Activated T-helper 1 cell treated with anti-CD3 and anti-CD28 coated beads, Interleukin-12 subunit alpha, Interleukin-12 subunit beta, Interleukin-2, Interleukin-4 antibody, amounts not matched to agents 30 ng/mL and 10 ng/mL and 1 ng/mL, durations not matched to agents 14 hours and 24 hours and 36 hours (primary cell): ENCODE results near the gene MYO18A. TPM values are rescaled to one million over a fixed set of nuclear protein-coding genes. Genes with fewer than 3 reads are reported as not detected.
"Not testable (repeated sequence)": the region's sequence is repeated elsewhere in the genome, so short reads cannot be mapped to it uniquely, and the experiment has no call there.

Experiments
- DNase-seq: peaks from one replicate; pipeline ENCODE4 v3.0.0; 2021; ENCODE audit warnings: low spot score
- H3K27ac Mint-ChIP-seq: one replicate; pipeline ENCODE4 v1.8.0; 2021; ENCODE audit warnings: mild to moderate bottlenecking, mixed read lengths
- H3K27me3 Mint-ChIP-seq: one replicate; pipeline ENCODE4 v1.8.0; 2022; ENCODE audit warnings: mild to moderate bottlenecking, moderate library complexity, mixed read lengths; ENCODE audit not compliant: insufficient read depth
- H3K36me3 Mint-ChIP-seq: one replicate; pipeline ENCODE4 v1.8.0; 2021; ENCODE audit warnings: low read depth, mixed read lengths
- H3K4me1 Mint-ChIP-seq: one replicate; pipeline ENCODE4 v1.8.0; 2021; ENCODE audit warnings: low read depth, mixed read lengths
- H3K4me3 Mint-ChIP-seq: one replicate; pipeline ENCODE4 v1.8.0; 2021; ENCODE audit warnings: mild to moderate bottlenecking, moderate library complexity, mixed read lengths
- H3K9me3 Mint-ChIP-seq: one replicate; pipeline ENCODE4 v1.8.0; 2021; ENCODE audit warnings: mixed read lengths
- intact Hi-C: fragments of 100-400 bp; cut with micrococcal nuclease; formaldehyde crosslinking; loops from one replicate; pipeline ENCODE4 v1.15.1; 2024
- total RNA-seq: library from RNA; stranded (reverse); gene quantifications from 2 replicates; pipeline ENCODE4 v1.2.3, GENCODE V29; 2022

The MYO18A gene
- total RNA-seq, 1 donor from 2014 or later = 40.5 TPM

DNA sequence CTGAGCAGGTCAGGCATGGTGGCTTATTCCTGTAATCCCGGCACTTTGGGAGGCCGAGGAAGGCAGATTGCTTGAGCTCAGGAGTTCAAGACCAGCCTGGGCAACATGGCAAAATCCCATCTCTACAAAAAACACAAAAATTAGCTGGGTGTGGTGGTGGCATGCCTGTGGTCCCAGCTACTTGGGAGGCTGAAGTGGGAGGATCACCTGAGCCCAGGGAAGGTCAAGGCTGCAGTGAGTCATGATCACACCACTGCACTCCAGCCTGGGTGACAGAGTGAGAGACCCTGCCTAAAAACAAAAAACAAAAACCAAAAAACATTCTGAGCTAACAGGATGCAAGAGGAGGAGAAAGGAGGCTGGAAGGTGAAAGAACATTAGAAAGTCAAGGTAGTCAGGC, 33.0 kb downstream of the MYO18A start:
- not testable (repeated sequence) for H3K9me3 Mint-ChIP-seq, H3K36me3 Mint-ChIP-seq, DNase-seq, H3K27me3 Mint-ChIP-seq
- Mint-ChIP-seq H3K27ac (peak overlapping the region; percentile 74), H3K4me3 (peak overlapping the region; percentile 38), H3K4me1 (peaks cover 65% of the 10 kb centered on the region)
- intact Hi-C loops = loop anchor here (5.0 kb wide), 1 partner anchor 420 kb away; the partner anchor contains the start of genes ABHD15 and TP53I13

DNA sequence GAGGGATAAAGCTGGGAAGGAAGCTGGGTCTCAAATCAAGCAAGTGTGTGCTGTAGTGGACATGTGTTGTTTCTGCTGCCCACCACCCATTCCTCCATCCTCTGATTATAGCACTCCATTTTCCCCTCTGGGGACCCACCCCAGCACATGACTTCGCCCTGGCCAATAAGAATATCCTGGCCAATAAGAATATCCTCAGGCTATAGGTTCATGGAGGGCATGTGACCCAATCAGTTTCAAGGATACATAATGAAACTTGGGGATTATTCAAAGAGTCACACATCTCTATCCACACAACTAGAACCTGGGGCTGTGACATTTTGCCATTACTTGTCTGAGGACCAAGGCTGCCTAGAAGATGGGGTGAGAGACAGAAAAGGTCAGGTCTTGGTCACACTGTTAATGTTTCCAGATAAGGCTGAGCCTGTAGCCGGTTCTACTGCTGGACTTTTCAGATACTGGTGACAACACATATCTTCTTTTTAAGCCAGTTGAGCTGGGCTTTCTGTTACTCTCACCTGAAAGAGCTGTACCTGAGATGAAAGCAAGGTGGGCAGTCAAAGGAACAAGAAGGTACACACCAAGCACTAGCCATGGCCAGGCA, 33.7 kb downstream of the MYO18A start:
- Mint-ChIP-seq H3K4me1 (peaks cover 62% of the 10 kb centered on the region), H3K36me3 (peaks cover 4% of the 10 kb centered on the region), H3K27ac (peak overlapping the region; percentile 87), H3K27me3 (no peaks in the 10 kb centered on the region), H3K4me3 (peak overlapping the region; percentile 46), H3K9me3 (no peaks in the 10 kb centered on the region)
- no peak for DNase-seq
- intact Hi-C loops = loop anchor here (5.0 kb wide), 1 partner anchor 421 kb away; the partner anchor contains the start of genes ABHD15 and TP53I13

DNA sequence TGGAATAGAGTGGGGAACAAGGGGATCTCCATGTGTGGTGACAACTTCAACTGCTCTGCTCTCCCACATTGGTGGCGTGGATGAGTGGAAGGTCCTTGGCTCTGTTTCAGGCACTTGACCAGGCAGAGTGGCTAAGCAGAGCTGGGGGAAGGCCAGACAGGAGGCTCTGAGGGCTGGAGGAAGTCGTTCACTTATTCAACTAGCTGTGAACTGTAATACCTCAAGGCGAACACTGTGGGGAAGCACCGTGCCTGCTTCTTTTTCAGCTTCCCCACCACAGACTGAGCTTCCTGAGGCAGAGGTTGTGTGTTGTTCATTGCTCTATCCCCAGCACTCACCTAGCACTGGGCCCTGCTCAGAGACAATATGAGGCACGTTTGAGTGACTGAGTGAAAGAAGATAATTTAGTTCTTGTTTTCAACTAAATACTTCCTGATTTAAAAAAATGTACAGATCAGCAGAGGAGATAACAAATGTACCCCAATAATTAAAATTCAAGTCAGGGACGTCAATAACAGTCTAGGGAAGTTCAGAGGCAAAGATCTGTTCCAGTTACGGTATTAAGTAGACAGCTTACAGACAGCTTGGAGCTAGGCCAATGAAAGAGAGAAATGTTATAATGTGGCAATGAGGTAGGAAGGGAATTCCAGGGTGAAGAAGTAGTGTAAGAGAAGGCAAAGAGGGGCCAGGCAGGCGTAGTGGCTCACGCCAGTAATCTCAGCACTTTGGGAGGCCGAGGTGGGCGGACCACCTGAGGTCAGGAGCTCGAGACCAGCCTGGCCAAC, 34.7 kb downstream of the MYO18A start:
- DNase-seq = peak; percentile 59
- Mint-ChIP-seq H3K27me3 (no peaks in the 10 kb centered on the region), H3K27ac (peak overlapping the region; percentile 71), H3K9me3 (no peaks in the 10 kb centered on the region), H3K4me1 (peaks cover 71% of the 10 kb centered on the region), H3K4me3 (peak overlapping the region; percentile 15), H3K36me3 (peaks cover 4% of the 10 kb centered on the region)
- intact Hi-C loops = loop anchor here (1.0 to 5.0 kb wide), 2 partner anchors 35 to 422 kb away; partner anchors contain the start of genes ABHD15, MYO18A and TP53I13

DNA sequence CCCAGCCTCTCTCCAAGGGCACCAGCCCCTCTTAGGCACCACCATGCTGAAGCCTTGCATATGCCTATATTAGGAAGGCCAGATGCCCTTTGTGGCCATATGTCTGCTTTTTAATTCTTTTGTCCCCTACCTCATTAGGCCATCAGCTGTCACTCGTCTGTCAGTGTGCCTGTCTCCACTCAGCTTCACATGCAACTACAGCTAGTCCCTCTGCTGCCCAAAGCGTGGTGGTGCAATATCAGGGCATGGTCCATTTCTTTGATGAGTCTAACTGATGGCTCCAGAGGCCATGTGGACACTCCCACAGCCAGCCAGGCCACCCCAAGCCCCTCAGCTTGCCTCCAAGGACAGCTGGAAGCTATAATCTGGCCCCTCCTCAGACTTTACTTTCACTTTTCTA, 36.3 kb downstream of the MYO18A start:
- DNase-seq = no peak
- intact Hi-C loops = no loop called here

DNA sequence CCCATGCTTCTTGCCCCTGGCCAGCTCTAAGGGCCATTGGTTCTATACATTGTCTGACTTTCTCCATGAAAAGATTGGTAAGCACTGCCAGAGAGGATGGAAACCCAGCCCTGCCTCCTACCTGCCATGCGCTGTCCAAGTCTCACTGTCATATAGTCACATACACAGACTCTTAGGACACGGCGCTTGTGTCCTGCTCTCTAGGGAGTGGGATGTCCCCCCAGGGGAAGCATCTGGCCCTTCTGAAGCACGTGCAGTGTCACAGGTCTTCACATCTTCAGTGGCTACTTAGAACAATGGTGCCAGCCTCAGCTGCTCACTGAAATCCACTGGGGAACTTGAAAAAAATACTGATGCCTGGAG, 38.7 kb downstream of the MYO18A start:
- intact Hi-C loops = loop anchor here (1.0 to 2.0 kb wide), 2 partner anchors 14 to 329 kb away; no protein-coding TSS in a partner anchor
- no peaks in the 10 kb centered on the region for H3K9me3 Mint-ChIP-seq
- H3K36me3 Mint-ChIP-seq = peaks cover 3% of the 10 kb centered on the region
- no peaks in the 10 kb centered on the region for H3K27me3 Mint-ChIP-seq
- DNase-seq = no peak
- peak overlapping the region; percentile 96 for H3K4me3 Mint-ChIP-seq
- peaks cover 79% of the 10 kb centered on the region for H3K4me1 Mint-ChIP-seq
- H3K27ac Mint-ChIP-seq = peak overlapping the region; percentile 100

More for the DNA sequence above, 36.3 kb downstream of the MYO18A start:
- Mint-ChIP-seq H3K27me3 (no peaks in the 10 kb centered on the region), H3K4me3 (peak overlapping the region; percentile 5), H3K9me3 (no peaks in the 10 kb centered on the region), H3K36me3 (peaks cover 4% of the 10 kb centered on the region), H3K27ac (peak overlapping the region; percentile 21), H3K4me1 (peaks cover 77% of the 10 kb centered on the region)

DNA sequence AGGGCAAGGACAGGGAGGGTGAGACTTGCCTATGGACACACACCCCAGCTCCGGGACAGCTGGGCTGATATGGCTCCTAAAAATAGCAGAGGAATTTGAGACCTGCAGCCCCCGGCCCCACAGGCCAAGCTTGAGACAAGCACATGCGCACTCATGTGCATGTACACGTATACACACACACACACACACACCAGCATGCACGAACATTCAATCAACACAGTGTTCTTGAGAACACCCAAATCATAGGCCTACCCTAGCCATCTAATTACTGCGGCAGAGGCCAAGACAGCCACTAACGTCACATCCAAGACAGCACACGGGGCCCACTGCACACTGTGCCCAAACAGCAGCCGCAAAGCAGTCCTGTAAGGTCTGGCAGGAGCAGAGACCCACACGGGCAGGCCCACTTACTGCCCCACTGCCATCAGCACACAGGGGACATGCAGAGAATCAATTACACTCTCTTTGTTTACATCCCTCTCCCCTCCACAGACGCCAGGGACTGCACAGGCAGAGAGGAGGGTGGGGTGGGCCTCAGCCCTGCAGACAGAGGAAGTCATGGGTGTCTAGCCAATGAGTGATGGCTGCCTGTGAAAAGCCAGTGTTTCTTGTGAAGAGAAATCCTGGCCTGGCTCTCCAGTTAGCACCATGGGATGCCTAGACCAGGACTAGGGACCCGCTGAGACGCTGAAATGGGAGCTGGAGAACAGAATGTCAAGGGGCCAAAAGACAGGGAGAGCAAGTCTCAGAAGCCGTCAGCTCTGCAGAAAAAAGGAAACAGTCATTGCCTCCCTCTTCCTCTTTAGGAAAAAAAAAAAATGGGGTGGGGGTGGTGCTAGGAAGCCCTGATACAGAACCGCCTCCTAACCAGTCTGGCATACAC, 39.3 kb downstream of the MYO18A start:
- DNase-seq = peak; percentile 34
- intact Hi-C loops = loop anchor here (1.0 to 2.0 kb wide), 4 partner anchors 7 to 328 kb away; no protein-coding TSS in a partner anchor
- no peaks in the 10 kb centered on the region for H3K9me3 Mint-ChIP-seq
- peak overlapping the region; percentile 96 for H3K4me3 Mint-ChIP-seq
- peaks cover 6% of the 10 kb centered on the region for H3K36me3 Mint-ChIP-seq
- H3K27me3 Mint-ChIP-seq = no peaks in the 10 kb centered on the region
- peaks cover 80% of the 10 kb centered on the region for H3K4me1 Mint-ChIP-seq
- peak overlapping the region; percentile 100 for H3K27ac Mint-ChIP-seq

DNA sequence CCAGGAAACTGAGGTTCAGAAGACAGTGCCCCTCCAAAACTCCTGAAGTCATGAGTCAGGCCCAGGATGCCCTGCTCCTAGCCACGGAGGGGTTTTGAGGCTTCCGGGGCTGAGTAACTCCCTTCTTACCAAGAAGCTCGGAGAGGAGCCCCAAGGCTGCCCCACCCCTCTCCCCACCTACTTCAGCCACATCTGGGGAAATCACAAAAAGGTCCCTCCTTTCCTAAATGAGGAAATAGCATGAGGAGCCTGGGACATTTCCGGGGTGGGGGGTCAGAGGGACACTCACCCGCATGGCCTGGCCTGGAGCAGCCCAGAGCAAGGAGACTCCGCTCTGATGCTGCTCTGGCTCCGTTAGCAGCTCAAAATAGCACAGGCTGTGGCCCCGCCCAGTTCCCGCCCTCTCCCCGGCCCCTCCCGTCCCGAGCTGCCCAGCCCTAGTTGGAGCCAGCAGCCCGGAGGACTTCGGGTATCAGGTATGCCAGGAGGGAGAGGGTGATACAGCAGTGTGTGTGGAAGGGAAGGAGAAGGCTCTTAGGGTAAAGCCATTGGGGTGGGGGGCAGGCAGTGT, 40.1 kb downstream of the MYO18A start:
- intact Hi-C loops = loop anchor here (1.0 to 2.0 kb wide), 3 partner anchors 8 to 327 kb away; no protein-coding TSS in a partner anchor
- Mint-ChIP-seq H3K4me3 (peak overlapping the region; percentile 96), H3K27me3 (no peaks in the 10 kb centered on the region), H3K27ac (peak overlapping the region; percentile 100), H3K9me3 (no peaks in the 10 kb centered on the region), H3K36me3 (peaks cover 8% of the 10 kb centered on the region), H3K4me1 (peaks cover 80% of the 10 kb centered on the region)
- DNase-seq = peak; percentile 82

DNA sequence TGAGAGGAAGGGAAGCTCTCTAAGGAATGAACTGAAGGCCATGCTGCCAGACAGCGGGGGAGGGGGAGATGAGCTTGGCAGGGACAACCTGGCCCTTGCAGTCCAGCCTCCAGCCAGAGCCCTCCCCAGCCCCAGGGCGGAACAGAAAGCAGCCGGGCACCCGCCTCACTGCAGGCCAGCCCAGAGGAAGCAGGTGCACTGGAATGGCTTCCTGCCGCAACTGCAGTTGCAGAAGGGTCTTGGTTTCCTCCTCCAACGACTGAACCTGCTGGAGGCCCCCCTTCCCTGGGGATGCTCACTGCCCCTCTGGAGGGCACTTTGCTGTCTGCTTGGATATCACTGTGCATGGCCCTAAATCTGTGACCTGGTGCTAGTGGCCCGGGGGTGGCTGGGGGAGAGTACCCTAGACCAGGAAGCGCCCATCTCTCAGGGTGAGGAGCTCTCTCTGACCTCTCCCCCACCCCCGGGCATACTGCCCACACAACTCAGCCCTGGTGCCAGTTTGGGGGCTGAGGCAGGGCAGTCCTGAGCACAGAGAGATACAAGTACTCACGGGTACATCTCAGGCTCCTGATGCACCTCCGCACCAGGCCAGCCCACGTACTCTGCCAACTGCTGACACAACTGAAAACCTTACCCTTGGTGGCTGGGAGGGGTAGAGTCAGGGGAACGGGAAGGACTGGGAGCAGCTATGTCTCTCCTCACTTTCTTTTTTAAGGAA, 41.1 kb downstream of the MYO18A start:
- peaks cover 74% of the 10 kb centered on the region for H3K4me1 Mint-ChIP-seq
- H3K36me3 Mint-ChIP-seq = peaks cover 8% of the 10 kb centered on the region
- DNase-seq = peak; percentile 31
- no peaks in the 10 kb centered on the region for H3K9me3 Mint-ChIP-seq
- H3K27me3 Mint-ChIP-seq = no peaks in the 10 kb centered on the region
- H3K27ac Mint-ChIP-seq = peak overlapping the region; percentile 100
- peak overlapping the region; percentile 96 for H3K4me3 Mint-ChIP-seq
- intact Hi-C loops = loop anchor here (1.0 to 5.0 kb wide), 4 partner anchors 15 to 412 kb away; partner anchors contain the start of genes NEK8 and TLCD1

DNA sequence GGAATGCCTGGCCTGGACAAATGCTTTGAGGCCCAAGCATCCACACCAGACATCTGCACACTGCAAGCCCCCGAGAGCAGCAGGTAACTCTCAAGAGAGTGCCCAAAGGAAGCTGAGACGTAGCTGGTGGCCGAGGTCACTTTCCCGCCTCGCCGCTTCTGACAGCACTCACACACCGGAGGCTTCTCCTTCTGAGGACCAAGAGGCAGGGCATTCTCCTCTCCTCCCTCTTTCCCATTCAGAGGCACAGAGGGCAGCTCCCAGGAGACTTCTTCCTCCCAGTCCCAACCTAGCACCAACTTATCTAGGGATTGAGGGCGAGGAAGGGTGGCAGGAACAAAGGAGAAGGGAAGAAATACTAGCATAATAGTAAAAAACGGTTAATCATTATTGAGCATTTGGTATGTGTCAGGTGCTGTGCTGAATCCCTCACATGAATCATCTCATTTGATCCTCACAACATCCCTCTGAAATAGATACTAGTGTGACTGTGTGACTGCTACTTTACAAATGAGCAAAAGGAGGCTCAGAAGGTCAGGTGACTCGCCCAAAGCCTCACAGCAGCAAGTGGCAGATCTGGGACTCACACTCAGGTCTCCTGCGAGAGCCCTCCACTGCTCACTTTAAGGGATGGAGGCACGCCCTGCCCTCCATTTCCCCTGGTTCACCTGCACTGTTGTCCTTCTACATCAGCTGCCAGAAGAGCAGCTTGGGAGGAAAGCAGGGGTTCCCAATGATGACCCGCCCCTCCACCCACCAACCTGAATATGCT, 41.8 kb downstream of the MYO18A start:
- Mint-ChIP-seq H3K27ac (peak overlapping the region; percentile 100), H3K36me3 (peaks cover 10% of the 10 kb centered on the region), H3K9me3 (no peaks in the 10 kb centered on the region), H3K27me3 (no peaks in the 10 kb centered on the region), H3K4me3 (peak overlapping the region; percentile 96), H3K4me1 (peaks cover 67% of the 10 kb centered on the region)
- peak; percentile 55 for DNase-seq
- intact Hi-C loops = loop anchor here (1.0 to 5.0 kb wide), 4 partner anchors 14 to 411 kb away; partner anchors contain the start of genes NEK8 and TLCD1

DNA sequence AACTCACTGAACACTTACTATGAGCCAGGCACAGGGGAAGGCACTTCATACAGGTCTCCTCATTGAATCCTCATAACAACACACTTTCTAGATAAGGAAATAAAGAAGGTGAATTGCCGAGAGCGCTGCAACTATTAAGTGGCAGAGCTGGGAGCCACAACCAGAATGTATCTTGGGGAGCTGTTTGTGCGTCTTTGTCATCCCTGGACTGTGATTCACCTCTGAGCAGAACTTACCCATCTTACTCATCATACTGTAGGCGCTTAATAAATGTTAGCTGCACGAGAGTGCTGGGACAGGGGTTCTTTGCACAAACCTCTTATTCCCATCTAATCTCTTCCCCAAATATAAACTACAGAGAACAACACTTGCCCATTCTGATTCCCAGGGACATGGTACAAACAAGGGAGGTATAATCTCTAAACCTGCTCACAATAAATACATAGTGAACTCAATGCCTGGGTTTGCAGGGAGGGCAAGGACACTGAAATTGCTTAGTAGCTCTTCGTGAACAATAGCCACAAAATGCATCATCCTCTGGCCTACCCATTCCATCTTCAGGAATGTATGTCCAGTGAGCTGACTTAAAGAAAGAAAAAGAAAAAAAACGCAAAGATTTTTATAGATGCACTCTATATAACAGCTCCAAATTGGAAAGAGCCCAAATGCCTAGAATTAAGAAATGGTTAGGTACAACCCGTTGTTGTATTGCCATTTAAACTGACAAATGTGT, 43.0 kb downstream of the MYO18A start:
- DNase-seq = no peak
- H3K27me3 Mint-ChIP-seq = no peaks in the 10 kb centered on the region
- peak overlapping the region; percentile 38 for H3K4me3 Mint-ChIP-seq
- intact Hi-C loops = loop anchor here (5.0 kb wide), 1 partner anchor 410 kb away; the partner anchor contains the start of genes NEK8 and TLCD1
- peak overlapping the region; percentile 100 for H3K27ac Mint-ChIP-seq
- H3K4me1 Mint-ChIP-seq = peaks cover 67% of the 10 kb centered on the region
- peaks cover 10% of the 10 kb centered on the region for H3K36me3 Mint-ChIP-seq
- H3K9me3 Mint-ChIP-seq = no peaks in the 10 kb centered on the region
